ENCODE data around the gene LFNG. TPM values are rescaled to one million over a fixed set of nuclear protein-coding genes. Genes with fewer than 3 reads are reported as not detected.

LFNG gene
- polyA plus RNA-seq, 4 donors: 10.5 to 39.3 (median 17.5) TPM

DNA sequence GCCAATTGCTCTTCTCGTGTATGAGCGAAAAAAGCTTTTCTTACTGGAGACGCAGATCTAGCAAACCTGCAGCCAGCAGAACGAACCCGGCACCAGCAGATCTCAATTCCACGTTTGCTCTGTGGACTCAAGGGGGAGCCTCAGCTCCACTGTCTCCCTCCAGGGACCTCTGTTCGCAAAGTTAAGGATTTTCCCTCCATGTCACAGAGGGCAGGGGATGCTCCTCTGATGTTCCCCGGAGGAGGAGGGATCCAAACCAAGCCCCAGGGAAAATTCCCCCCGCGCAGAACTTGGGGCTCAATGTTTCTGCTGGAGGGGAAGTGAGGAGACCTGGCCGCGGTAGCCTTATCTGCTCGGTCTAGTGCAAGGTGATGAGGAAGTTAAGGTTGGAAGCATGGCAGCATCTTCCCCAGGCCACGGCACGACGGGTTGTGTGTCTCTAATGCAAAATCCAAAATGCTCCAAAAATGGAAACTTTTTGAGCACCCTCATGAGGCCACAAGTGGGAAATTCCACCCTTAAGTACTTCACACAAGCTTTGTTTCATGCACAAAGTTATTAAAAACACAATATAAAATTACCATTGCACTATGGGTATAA lies 48.2 kb downstream of the LFNG start:
- FAIRE-seq (no peak), DNase-seq (peak; percentile 27 to 48)
- peaks cover 0 to 50% (median 0%) of the 10 kb centered on the region in 3 donors for H3K36me3 ChIP-seq (ENCODE audit: control insufficient read depth in 3 of 3, insufficient read depth in 2 of 3, low read depth in 1 of 3, low read length in 3 of 3)
- peaks cover 0 to 31% (median 2%) of the 10 kb centered on the region in 3 donors for H3K4me1 ChIP-seq (ENCODE audit: control insufficient read depth in 3 of 3, insufficient read depth in 2 of 3, low read depth in 1 of 3, low read length in 2 of 3)
- WGBS, 3 donors: 39 to 57% (median 45%) methylated on average over 16 of the region's 16 CpGs
- no peaks in the 10 kb centered on the region for H3K9me3 ChIP-seq (ENCODE audit: control insufficient read depth in 2 of 2, insufficient read depth in 1 of 2, low read depth in 1 of 2, low read length in 1 of 2)
- no peaks in the 10 kb centered on the region for H3K27me3 ChIP-seq (ENCODE audit: control insufficient read depth in 3 of 3, insufficient read depth in 3 of 3, low read length in 3 of 3)
- H3K4me3 ChIP-seq (ENCODE audit: low read depth in 1 of 3, low read length in 3 of 3): no peak overlapping the region
- H3K27ac ChIP-seq (ENCODE audit: low read depth in 1 of 3, low read length in 2 of 3): no peak overlapping the region

GRCh38 chr7:2568521-2569223 lies 49.1 kb downstream of the LFNG start:
- WGBS, 3 donors: 95 to 96% (median 95%) methylated on average over 24 of the region's 24 CpGs
- Histone ChIP-seq H3K4me1 (ENCODE audit: control insufficient read depth in 3 of 3, insufficient read depth in 2 of 3, low read depth in 1 of 3, low read length in 2 of 3) (peaks cover 0 to 37% (median 2%) of the 10 kb centered on the region in 3 donors), H3K27ac (ENCODE audit: low read depth in 1 of 3, low read length in 2 of 3) (no peak overlapping the region), H3K27me3 (ENCODE audit: control insufficient read depth in 3 of 3, insufficient read depth in 3 of 3, low read length in 3 of 3) (no peaks in the 10 kb centered on the region), H3K36me3 (ENCODE audit: control insufficient read depth in 3 of 3, insufficient read depth in 2 of 3, low read depth in 1 of 3, low read length in 3 of 3) (peaks cover 0 to 50% (median 2%) of the 10 kb centered on the region in 3 donors), H3K9me3 (ENCODE audit: control insufficient read depth in 2 of 2, insufficient read depth in 1 of 2, low read depth in 1 of 2, low read length in 1 of 2) (no peaks in the 10 kb centered on the region), H3K4me3 (ENCODE audit: low read depth in 1 of 3, low read length in 3 of 3) (no peak overlapping the region)
- no peak for FAIRE-seq
- DNase-seq: no peak

GRCh38 chr7:2569421-2569820 lies 49.8 kb downstream of the LFNG start:
- H3K4me1 ChIP-seq (ENCODE audit: control insufficient read depth in 3 of 3, insufficient read depth in 2 of 3, low read depth in 1 of 3, low read length in 2 of 3): peaks cover 0 to 38% (median 2%) of the 10 kb centered on the region in 3 donors
- no peak for FAIRE-seq
- no peak for DNase-seq
- WGBS, 3 donors: 96 to 99% (median 97%) methylated on average over 14 of the region's 14 CpGs
- H3K36me3 ChIP-seq (ENCODE audit: control insufficient read depth in 3 of 3, insufficient read depth in 2 of 3, low read depth in 1 of 3, low read length in 3 of 3): peaks cover 0 to 57% (median 2%) of the 10 kb centered on the region in 3 donors
- H3K27me3 ChIP-seq (ENCODE audit: control insufficient read depth in 3 of 3, insufficient read depth in 3 of 3, low read length in 3 of 3): no peaks in the 10 kb centered on the region
- H3K9me3 ChIP-seq (ENCODE audit: control insufficient read depth in 2 of 2, insufficient read depth in 1 of 2, low read depth in 1 of 2, low read length in 1 of 2): no peaks in the 10 kb centered on the region
- no peak overlapping the region for H3K4me3 ChIP-seq (ENCODE audit: low read depth in 1 of 3, low read length in 3 of 3)
- H3K27ac ChIP-seq (ENCODE audit: low read depth in 1 of 3, low read length in 2 of 3): no peak overlapping the region

- 83 to 93% (median 89%) methylated on average over 16 of the region's 16 CpGs for WGBS, 3 donors
- DNase-seq (no peak), FAIRE-seq (no peak)
Measured at GRCh38 chr7:2570021-2570420, 50.4 kb downstream of the LFNG start.

DNA sequence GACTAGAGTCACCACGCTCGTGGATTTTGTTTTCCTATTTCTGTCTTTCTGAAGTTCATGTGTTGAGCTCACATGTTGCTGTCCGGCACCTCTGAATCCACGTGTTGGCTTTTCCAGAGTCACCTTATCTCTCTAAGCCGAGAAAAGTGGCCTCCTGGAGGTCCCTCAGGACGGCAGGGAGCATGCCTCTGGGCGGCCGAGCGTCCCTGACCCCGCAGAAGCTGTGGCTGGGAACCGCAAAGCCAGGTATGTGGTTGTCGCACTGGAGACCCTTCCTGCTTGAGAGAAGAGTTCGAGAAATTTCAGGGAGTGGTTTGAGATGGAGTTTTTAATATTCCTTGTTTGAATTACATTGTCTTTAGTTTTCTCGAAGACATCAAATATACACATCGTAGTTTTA lies 51.8 kb downstream of the LFNG start:
- Histone ChIP-seq H3K36me3 (ENCODE audit: control insufficient read depth in 3 of 3, insufficient read depth in 2 of 3, low read depth in 1 of 3, low read length in 3 of 3) (peaks cover 0 to 73% (median 6%) of the 10 kb centered on the region in 3 donors), H3K27ac (ENCODE audit: low read depth in 1 of 3, low read length in 2 of 3) (peak overlapping the region; percentile 28 to 49 (median 28)), H3K4me1 (ENCODE audit: control insufficient read depth in 3 of 3, insufficient read depth in 2 of 3, low read depth in 1 of 3, low read length in 2 of 3) (peaks cover 0 to 27% (median 2%) of the 10 kb centered on the region in 3 donors), H3K27me3 (ENCODE audit: control insufficient read depth in 3 of 3, insufficient read depth in 3 of 3, low read length in 3 of 3) (no peaks in the 10 kb centered on the region), H3K9me3 (ENCODE audit: control insufficient read depth in 2 of 2, insufficient read depth in 1 of 2, low read depth in 1 of 2, low read length in 1 of 2) (no peaks in the 10 kb centered on the region), H3K4me3 (ENCODE audit: low read depth in 1 of 3, low read length in 3 of 3) (no peak overlapping the region)
- FAIRE-seq: no peak
- DNase-seq: peak in 1 of 2 donors; percentile 28
- 63 to 78% (median 76%) methylated on average over 15 of the region's 15 CpGs for WGBS, 3 donors

More at GRCh38 chr7:2570021-2570420, 50.4 kb downstream of the LFNG start:
- Histone ChIP-seq H3K9me3 (ENCODE audit: control insufficient read depth in 2 of 2, insufficient read depth in 1 of 2, low read depth in 1 of 2, low read length in 1 of 2) (no peaks in the 10 kb centered on the region), H3K36me3 (ENCODE audit: control insufficient read depth in 3 of 3, insufficient read depth in 2 of 3, low read depth in 1 of 3, low read length in 3 of 3) (peaks cover 0 to 59% (median 6%) of the 10 kb centered on the region in 3 donors), H3K27ac (ENCODE audit: low read depth in 1 of 3, low read length in 2 of 3) (no peak overlapping the region), H3K4me3 (ENCODE audit: low read depth in 1 of 3, low read length in 3 of 3) (no peak overlapping the region), H3K4me1 (ENCODE audit: control insufficient read depth in 3 of 3, insufficient read depth in 2 of 3, low read depth in 1 of 3, low read length in 2 of 3) (peaks cover 0 to 34% (median 2%) of the 10 kb centered on the region in 3 donors), H3K27me3 (ENCODE audit: control insufficient read depth in 3 of 3, insufficient read depth in 3 of 3, low read length in 3 of 3) (no peaks in the 10 kb centered on the region)

GRCh38 chr7:2572101-2572842 lies 52.7 kb downstream of the LFNG start:
- Histone ChIP-seq H3K4me3 (ENCODE audit: low read depth in 1 of 3, low read length in 3 of 3) (no peak overlapping the region), H3K9me3 (ENCODE audit: control insufficient read depth in 2 of 2, insufficient read depth in 1 of 2, low read depth in 1 of 2, low read length in 1 of 2) (no peaks in the 10 kb centered on the region), H3K27ac (ENCODE audit: low read depth in 1 of 3, low read length in 2 of 3) (peak overlapping the region; percentile 49 to 90 (median 57)), H3K36me3 (ENCODE audit: control insufficient read depth in 3 of 3, insufficient read depth in 2 of 3, low read depth in 1 of 3, low read length in 3 of 3) (peaks cover 0 to 76% (median 6%) of the 10 kb centered on the region in 3 donors), H3K4me1 (ENCODE audit: control insufficient read depth in 3 of 3, insufficient read depth in 2 of 3, low read depth in 1 of 3, low read length in 2 of 3) (peaks cover 0 to 24% (median 2%) of the 10 kb centered on the region in 3 donors), H3K27me3 (ENCODE audit: control insufficient read depth in 3 of 3, insufficient read depth in 3 of 3, low read length in 3 of 3) (no peaks in the 10 kb centered on the region)
- 24 to 66% (median 41%) methylated on average over 22 of the region's 22 CpGs for WGBS, 3 donors
- no peak for FAIRE-seq
- DNase-seq: peak; percentile 73 to 91

DNA sequence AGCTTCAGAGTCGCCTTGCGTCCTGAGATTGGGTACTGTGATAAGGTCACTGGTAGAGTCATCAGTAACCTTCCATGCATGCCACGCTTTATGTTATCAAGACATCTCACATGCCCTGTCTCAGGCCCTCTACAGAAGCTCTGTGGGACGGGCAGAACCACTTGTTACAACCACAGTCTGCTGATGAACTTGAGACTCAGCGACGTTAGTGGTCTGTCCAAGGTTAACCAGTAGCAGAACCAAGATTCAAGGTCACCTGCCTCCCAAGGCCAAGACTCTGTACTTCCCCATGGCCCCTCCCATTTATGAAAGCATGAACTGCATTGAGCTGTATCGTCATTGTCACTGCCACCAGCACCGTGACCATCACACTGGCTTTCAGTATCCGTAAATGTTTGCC lies 54.2 kb downstream of the LFNG start:
- H3K4me1 ChIP-seq (ENCODE audit: control insufficient read depth in 3 of 3, insufficient read depth in 2 of 3, low read depth in 1 of 3, low read length in 2 of 3): peaks cover 0 to 22% (median 2%) of the 10 kb centered on the region in 3 donors
- no peaks in the 10 kb centered on the region for H3K9me3 ChIP-seq (ENCODE audit: control insufficient read depth in 2 of 2, insufficient read depth in 1 of 2, low read depth in 1 of 2, low read length in 1 of 2)
- no peaks in the 10 kb centered on the region for H3K27me3 ChIP-seq (ENCODE audit: control insufficient read depth in 3 of 3, insufficient read depth in 3 of 3, low read length in 3 of 3)
- 91 to 92% (median 91%) methylated on average over 9 of the region's 9 CpGs for WGBS, 3 donors
- FAIRE-seq (no peak), DNase-seq (no peak)
- peaks cover 4 to 73% (median 6%) of the 10 kb centered on the region in 3 donors for H3K36me3 ChIP-seq (ENCODE audit: control insufficient read depth in 3 of 3, insufficient read depth in 2 of 3, low read depth in 1 of 3, low read length in 3 of 3)
- H3K4me3 ChIP-seq (ENCODE audit: low read depth in 1 of 3, low read length in 3 of 3): no peak overlapping the region
- no peak overlapping the region for H3K27ac ChIP-seq (ENCODE audit: low read depth in 1 of 3, low read length in 2 of 3)

- Histone ChIP-seq H3K9me3 (ENCODE audit: control insufficient read depth in 2 of 2, insufficient read depth in 1 of 2, low read depth in 1 of 2, low read length in 1 of 2) (no peaks in the 10 kb centered on the region), H3K4me1 (ENCODE audit: control insufficient read depth in 3 of 3, insufficient read depth in 2 of 3, low read depth in 1 of 3, low read length in 2 of 3) (peaks cover 0 to 22% (median 2%) of the 10 kb centered on the region in 3 donors), H3K27me3 (ENCODE audit: control insufficient read depth in 3 of 3, insufficient read depth in 3 of 3, low read length in 3 of 3) (no peaks in the 10 kb centered on the region), H3K4me3 (ENCODE audit: low read depth in 1 of 3, low read length in 3 of 3) (no peak overlapping the region), H3K27ac (ENCODE audit: low read depth in 1 of 3, low read length in 2 of 3) (no peak overlapping the region), H3K36me3 (ENCODE audit: control insufficient read depth in 3 of 3, insufficient read depth in 2 of 3, low read depth in 1 of 3, low read length in 3 of 3) (peaks cover 4 to 70% (median 6%) of the 10 kb centered on the region in 3 donors)
- FAIRE-seq: no peak
- DNase-seq: no peak
- 85 to 89% (median 86%) methylated on average over 21 of the region's 21 CpGs for WGBS, 3 donors
Measured at GRCh38 chr7:2575046-2575732, 55.6 kb downstream of the LFNG start.
